Right lobe of liver (tissue), 6 donors: Measurements from ENCODE around the gene ADA. TPM values are rescaled to one million over a fixed set of nuclear protein-coding genes. Genes with fewer than 3 reads are reported as not detected.

Experiments
- ATAC-seq, 4 donors: fragments of 200-7000 bp; cut with Tn5 transposase; one replicate each; pipeline ENCODE4 v1.9.1; 2020; ENCODE audit warnings: mild to moderate bottlenecking in 4 of 4, moderate library complexity in 4 of 4
- DNase-seq, 3 donors: peaks; one replicate each; pipeline ENCODE4 v3.0.0-alpha.2; 2020
- H3K27ac ChIP-seq, 3 donors: fragments of 200-600 bp; one replicate each; pipeline ENCODE4 v1.8.0; 2022
- H3K27me3 ChIP-seq, 2 donors: fragments of 200-600 bp; one replicate each; pipeline ENCODE4 v1.8.0; 2022
- H3K36me3 ChIP-seq, 4 donors: fragments of 200-600 bp; sonication (generic) in 1 of 4; one replicate each; pipeline versions ENCODE4 v1.5.1 to v1.8.0; 2017 to 2022; ENCODE audit warnings: control low read depth in 1 of 4
- H3K4me1 ChIP-seq, 4 donors: fragments of 200-600 bp; sonication (generic) in 1 of 4; one replicate each; pipeline versions ENCODE4 v1.5.1 to v1.8.0; 2017 to 2022; ENCODE audit warnings: control low read depth in 1 of 4
- H3K4me3 ChIP-seq, 3 donors: fragments of 200-600 bp; one replicate each; pipeline ENCODE4 v1.8.0; 2022
- H3K9me3 ChIP-seq, 4 donors: fragments of 200-600 bp; sonication (generic) in 1 of 4; one replicate each; pipeline versions ENCODE4 v1.5.1 to v1.8.0; 2017 to 2022; ENCODE audit warnings: control low read depth in 1 of 4
- POLR2A ChIP-seq: fragments of 450-650 bp; IDR thresholded peaks from one replicate; pipeline ENCODE4 v1.6.1; 2017; ENCODE audit warnings: antibody characterized with exemption, mild to moderate bottlenecking
- whole genome bisulfite sequencing: methylation state at CpG from one replicate; pipeline ENCODE4 v1.1.6; 2018; ENCODE audit warnings: low coverage, low lambda C conversion rate; ENCODE audit not compliant: insufficient coverage; ENCODE audit errors: missing lambda C conversion rate; 5-methylcytosine and 5-hydroxymethylcytosine counted together
- intact Hi-C, 2 donors: fragments of 100-400 bp; cut with DNase I; formaldehyde crosslinking; loops; one replicate each; pipeline versions ENCODE4 v1.11.2 to v1.14.1; 2022
- total RNA-seq, 6 experiments: library from RNA; depleted of rRNA in 2 of 6; stranded (reverse); fragments of >200 nt in 2 of 6; fragmentation: NEBNext Ultra II Directional in 3 of 6; extraction: Animal tissue kit (Norgen Biotek cat#: 25700) in 3 of 6; gene quantifications; one replicate each; pipeline versions ENCODE4 v1.1.0 to v1.2.4, GENCODE V29; 2016 to 2023
- TF ChIP-seq, protein P1 (sequence below), 4 donors: fragments of 200-600 bp in 3 of 4; fragments of 450-650 bp in 1 of 4; IDR thresholded peaks; one replicate each; pipeline versions ENCODE4 v1.5.1 to v1.8.0; 2016 to 2022; ENCODE audit warnings: antibody characterized with exemption in 4 of 4, mild to moderate bottlenecking in 2 of 4
- donor health status: DM: no; HTN: yes; CAD: no.
- donor health status: DM: no; HTN: no; CAD: no.
- donor health status: DM: no; HTN: no; CAD: no.
- donor health status: DM: no; HTN: yes; CAD: no.
- donor health status: DM: no; HTN: yes; CAD: no.

Gene ADA
- total RNA-seq, 6 experiments from 2014 or later = 2.2 to 8.6 (median 3.7) TPM

GRCh38 chr20:44635877-44636276 lies 15.6 kb downstream of the ADA start:
- no peaks in the 10 kb centered on the region for H3K9me3 ChIP-seq
- WGBS = 83% methylated on average over 2 of the region's 4 CpGs
- intact Hi-C loops = no loop called here
- no peak overlapping the region for H3K4me3 ChIP-seq
- no peaks in the 10 kb centered on the region for H3K36me3 ChIP-seq
- no peak for DNase-seq
- TF ChIP-seq POLR2A = no peak
- TF ChIP-seq, protein P1, sequence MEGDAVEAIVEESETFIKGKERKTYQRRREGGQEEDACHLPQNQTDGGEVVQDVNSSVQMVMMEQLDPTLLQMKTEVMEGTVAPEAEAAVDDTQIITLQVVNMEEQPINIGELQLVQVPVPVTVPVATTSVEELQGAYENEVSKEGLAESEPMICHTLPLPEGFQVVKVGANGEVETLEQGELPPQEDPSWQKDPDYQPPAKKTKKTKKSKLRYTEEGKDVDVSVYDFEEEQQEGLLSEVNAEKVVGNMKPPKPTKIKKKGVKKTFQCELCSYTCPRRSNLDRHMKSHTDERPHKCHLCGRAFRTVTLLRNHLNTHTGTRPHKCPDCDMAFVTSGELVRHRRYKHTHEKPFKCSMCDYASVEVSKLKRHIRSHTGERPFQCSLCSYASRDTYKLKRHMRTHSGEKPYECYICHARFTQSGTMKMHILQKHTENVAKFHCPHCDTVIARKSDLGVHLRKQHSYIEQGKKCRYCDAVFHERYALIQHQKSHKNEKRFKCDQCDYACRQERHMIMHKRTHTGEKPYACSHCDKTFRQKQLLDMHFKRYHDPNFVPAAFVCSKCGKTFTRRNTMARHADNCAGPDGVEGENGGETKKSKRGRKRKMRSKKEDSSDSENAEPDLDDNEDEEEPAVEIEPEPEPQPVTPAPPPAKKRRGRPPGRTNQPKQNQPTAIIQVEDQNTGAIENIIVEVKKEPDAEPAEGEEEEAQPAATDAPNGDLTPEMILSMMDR (IDR thresholded peaks at IDR 0.05) = no peak
- ATAC-seq = no peak
- H3K27me3 ChIP-seq = no peaks in the 10 kb centered on the region
- H3K27ac ChIP-seq = no peak overlapping the region
- H3K4me1 ChIP-seq = no peaks in the 10 kb centered on the region

GRCh38 chr20:44633872-44634600 lies 17.5 kb downstream of the ADA start:
- no peak for DNase-seq
- TF ChIP-seq POLR2A = no peak
- TF ChIP-seq, protein P1 (IDR thresholded peaks at IDR 0.05) = no peak
- Histone ChIP-seq H3K36me3 (no peaks in the 10 kb centered on the region), H3K4me3 (no peak overlapping the region), H3K27me3 (no peaks in the 10 kb centered on the region), H3K27ac (no peak overlapping the region), H3K4me1 (no peaks in the 10 kb centered on the region), H3K9me3 (no peaks in the 10 kb centered on the region)
- 85% methylated on average over 11 of the region's 18 CpGs for WGBS
- no peak for ATAC-seq
- intact Hi-C loops = no loop called here

GRCh38 chr20:44633187-44633810 lies 18.2 kb downstream of the ADA start:
- Histone ChIP-seq H3K4me1 (no peaks in the 10 kb centered on the region), H3K4me3 (no peak overlapping the region), H3K9me3 (no peaks in the 10 kb centered on the region), H3K27ac (no peak overlapping the region), H3K36me3 (no peaks in the 10 kb centered on the region), H3K27me3 (no peaks in the 10 kb centered on the region)
- peak in 2 of 4 donors; percentile 16 to 18 for ATAC-seq
- 53% methylated on average over 2 of the region's 3 CpGs for WGBS
- intact Hi-C loops = no loop called here
- DNase-seq = no peak
- TF ChIP-seq, protein P1 (IDR thresholded peaks at IDR 0.05) = no peak
- no peak for TF ChIP-seq POLR2A

- 64% methylated on average over 5 of the region's 8 CpGs for WGBS
- intact Hi-C loops = no loop called here
- Histone ChIP-seq H3K27me3 (no peaks in the 10 kb centered on the region), H3K4me1 (no peaks in the 10 kb centered on the region), H3K4me3 (no peak overlapping the region), H3K27ac (no peak overlapping the region), H3K36me3 (no peaks in the 10 kb centered on the region), H3K9me3 (no peaks in the 10 kb centered on the region)
- no peak for ATAC-seq
- no peak for TF ChIP-seq POLR2A
- TF ChIP-seq, protein P1 (IDR thresholded peaks at IDR 0.05) = no peak
- no peak for DNase-seq
Measured at GRCh38 chr20:44632103-44632752, 19.3 kb downstream of the ADA start.
